ENCODE data around the gene ATF3. TPM values are rescaled to one million over a fixed set of nuclear protein-coding genes. Genes with fewer than 3 reads are reported as not detected.
A peak's percentile ranks its signal among the peaks of the same experiment; 100 is the strongest.

Gene ATF3
- total RNA-seq, 2 donors from 2014 or later = 52.5 to 58.2 TPM

DNA sequence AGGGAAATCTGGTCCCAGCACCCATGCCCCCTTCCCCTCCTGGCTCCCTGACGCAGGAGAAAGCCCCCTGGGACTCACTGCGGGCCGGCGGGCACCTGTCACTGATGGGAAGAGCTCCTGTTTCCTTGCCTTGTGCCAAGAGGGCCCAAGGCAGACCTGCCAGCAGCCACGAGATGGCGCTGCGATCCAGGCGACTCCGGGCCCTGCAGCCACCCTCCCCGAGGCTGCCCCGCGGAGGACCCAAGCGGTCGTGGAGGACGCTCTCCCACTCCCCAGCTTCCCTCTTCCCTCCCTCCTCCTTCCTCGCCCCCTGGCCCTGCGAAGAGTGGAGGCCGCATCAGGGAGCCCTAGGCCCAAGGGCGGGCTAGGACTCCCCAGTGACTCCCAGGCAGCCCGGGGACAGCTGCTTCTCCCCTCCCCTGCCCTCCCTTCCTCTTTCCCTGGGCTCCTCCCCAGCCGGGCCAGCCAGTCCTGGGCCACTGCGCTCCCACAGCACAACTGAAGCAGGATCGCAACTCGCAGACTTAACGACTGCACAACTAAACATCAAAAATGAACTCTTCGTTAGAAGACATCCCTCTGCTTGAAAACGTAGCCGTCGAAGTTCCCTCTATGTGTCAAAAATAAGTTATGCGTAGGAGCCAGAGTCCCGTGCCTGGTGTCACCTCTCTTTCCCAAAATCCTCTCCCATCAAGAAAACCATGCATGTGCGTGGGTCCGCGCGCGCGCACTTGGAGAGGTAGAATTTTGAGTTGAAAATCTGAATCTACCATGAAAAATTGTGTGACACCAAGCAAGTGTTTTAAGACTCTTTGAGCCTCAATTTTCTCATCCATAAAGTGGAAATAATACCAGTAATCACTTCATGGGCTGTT lies 56.9 kb downstream of the ATF3 start:
- intact Hi-C loops (cut with DNase I, micrococcal nuclease) = no loop called here
- ATAC-seq (peak; percentile 99), DNase-seq (peak; percentile 72 to 87)

DNA sequence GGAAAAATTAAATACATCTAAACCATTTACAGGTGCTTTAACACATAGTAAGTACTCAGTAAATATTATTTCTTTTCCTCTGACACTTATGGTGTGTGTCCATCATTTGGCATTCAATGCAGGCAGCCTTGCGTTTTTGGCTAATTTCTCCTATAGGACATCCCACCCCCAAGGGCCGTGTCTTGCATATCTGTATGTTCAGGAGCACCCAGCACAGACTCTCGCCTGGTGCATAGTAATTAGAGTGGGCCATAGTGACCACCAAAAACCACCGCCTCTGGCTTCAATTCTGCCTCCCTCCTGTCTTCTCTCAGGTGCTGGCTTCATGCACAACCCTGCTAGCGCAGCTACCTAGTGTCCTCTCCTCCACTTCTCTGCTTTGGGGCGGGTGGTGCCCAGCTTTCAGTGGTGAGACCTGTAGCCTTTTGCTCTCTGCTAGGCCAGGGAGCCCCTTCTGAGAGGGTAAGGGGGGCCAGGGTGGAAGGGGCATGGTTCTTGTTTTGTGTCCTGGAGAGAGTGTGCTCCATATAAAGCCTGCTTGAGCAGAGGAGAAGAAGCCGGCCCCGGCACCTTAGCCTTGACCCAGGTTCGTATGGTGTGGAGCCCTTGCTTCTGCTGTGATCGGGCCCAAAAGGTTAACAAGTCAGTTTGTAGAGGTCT lies 57.7 kb downstream of the ATF3 start:
- intact Hi-C loops (cut with DNase I, micrococcal nuclease) = no loop called here
- no peak for ATAC-seq
- no peak for DNase-seq

DNA sequence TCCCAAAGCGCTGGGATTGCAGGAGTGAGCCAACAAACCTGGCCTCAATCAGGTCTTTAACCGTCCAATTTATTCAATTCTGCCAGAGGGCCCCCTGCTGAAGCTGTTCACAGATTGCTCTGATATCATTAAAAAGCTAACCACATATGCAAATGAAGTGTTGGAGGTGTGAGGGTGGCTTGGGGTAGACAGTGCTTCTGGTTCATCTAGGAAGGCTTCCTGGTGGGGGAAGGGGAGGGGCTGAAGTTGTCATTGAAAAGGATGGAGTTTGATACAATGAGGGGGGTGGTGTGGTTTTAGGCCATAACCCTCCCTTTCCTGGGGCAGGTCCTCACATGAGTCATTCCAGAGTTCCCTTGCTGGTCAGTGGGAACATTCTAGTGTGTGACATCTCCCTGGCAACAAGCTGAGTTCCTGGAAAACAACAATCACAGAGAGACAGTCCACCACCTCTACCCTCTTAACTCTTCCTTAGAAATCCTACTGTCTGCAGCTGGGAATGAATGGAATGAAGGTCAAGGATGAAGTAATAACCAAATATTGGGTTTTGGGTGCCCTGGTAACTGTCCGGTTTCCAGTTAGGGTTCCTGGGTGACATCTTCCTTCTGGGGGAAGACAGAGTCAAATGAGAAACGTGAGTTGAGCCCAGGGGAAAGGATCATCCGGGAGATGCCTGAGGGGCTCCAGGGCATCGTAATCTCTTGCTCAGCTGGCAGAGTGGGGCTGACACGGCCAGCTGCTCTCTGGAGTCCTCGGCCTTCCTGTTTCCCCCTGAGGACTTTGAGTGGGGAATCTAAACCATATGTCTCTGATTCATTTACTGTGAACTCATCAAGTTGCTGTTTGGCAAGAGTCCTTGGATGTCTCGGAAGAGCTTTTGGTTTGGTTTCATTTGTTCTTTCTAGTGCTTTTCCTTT lies 58.9 kb downstream of the ATF3 start:
- intact Hi-C loops (cut with DNase I, micrococcal nuclease) = no loop called here

DNA sequence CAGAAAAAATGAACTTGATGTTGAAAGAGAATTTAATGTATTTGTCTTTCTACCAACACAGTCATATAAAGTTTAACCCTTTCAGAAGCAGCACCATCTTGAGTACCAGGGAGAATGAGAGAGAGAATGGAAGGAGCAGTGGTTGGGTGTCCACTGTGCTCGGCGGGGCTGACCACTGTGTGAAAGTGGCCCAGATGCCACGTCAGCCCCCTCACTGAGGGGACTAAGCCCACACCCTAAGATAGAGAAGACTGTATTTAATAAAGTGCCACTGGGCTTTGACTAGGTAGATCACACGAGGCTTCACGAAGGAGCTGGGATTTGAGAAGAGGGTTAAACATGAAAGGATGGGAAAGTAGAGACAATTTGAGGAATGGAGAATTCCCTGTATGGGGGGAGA lies 59.9 kb downstream of the ATF3 start:
- DNase-seq = no peak
- no peak for ATAC-seq
- intact Hi-C loops (cut with DNase I, micrococcal nuclease) = no loop called here

More for the DNA sequence above, 58.9 kb downstream of the ATF3 start:
- DNase-seq = peak in 1 of 2 donors; percentile 42
- ATAC-seq = no peak

DNA sequence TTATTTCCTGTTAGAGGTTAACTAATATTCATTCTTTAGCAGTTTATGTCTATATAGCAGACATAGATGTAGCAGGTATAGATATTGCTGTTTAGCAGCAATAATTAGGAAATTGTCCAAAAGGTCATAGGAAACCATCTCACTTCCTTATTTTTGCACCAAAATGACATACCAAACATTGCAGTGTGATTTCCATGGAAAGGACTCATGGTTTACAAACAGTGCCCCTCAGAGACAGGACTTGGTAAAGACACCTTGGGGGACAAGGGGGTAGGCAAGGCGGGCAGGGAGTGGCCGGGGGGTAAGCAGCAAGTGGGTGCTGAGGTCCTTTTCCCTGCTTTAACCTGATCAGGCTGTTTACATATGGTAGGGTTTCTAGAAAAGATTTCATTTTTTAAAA lies 60.5 kb downstream of the ATF3 start:
- ATAC-seq (no peak), DNase-seq (no peak)
- intact Hi-C loops (cut with DNase I, micrococcal nuclease) = no loop called here

DNA sequence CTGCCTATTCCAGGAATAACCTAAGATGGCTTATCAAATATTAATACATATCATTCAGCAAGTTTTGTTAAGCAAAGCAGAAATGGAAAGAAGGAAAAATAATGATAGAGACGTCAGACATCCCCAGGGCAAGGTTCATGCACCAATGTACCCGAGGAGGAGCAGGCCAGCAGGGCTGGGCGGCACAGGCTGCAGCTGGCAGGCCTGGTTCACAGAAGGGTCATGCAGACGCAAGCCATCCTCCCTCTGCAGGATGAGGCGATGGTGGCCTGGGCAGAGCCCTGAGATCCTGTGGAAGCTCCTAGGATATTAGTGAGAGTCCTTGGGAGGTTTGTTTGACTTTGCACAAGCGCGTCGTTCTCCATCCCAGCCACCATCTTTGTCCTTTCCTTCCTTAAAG lies 61.0 kb downstream of the ATF3 start:
- intact Hi-C loops (cut with DNase I, micrococcal nuclease) = no loop called here
- ATAC-seq (no peak), DNase-seq (no peak)

DNA sequence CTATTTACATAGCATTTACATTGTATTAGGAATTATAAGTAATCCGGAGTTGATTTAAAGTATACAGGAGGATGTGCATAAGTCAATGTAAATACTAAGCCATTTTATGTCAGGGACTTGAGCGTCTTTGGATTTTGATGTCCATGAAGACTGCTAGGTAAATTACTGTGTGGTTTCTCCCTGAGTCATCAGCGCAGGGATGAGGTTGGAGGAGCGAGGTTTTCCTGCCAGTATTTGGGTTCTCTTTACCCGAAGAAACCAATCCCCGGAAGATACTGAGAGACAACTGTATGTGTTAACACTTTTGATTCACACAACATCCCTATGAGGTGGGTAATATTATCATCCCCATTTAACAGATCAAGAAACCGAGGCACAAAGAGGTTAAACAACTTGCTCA lies 61.7 kb downstream of the ATF3 start:
- DNase-seq = no peak
- no peak for ATAC-seq
- intact Hi-C loops (cut with DNase I, micrococcal nuclease) = loop anchor here in 1 of 2 donors (10.0 kb wide), 1 partner anchor 114 kb away; no protein-coding TSS in a partner anchor

Other genes with a start within 250 kb of the ATF3 start
- 1 to 10 TPM; 2.8 to 2.9 TPM for gene PACC1, start 193.9 kb upstream of the ATF3 start, total RNA-seq
- 10 to 100 TPM; 26.6 to 38.7 TPM for gene NENF, start 175.8 kb upstream of the ATF3 start, total RNA-seq
- gene BATF3, start 91.1 kb downstream of the ATF3 start, total RNA-seq = 1 to 10 TPM in 1 of 2 donors, under 1 TPM in 1; 0.92 to 1.1 TPM
- gene NSL1, start 183.0 kb downstream of the ATF3 start, total RNA-seq = 10 to 100 TPM; 17.9 to 21.9 TPM
- 10 to 100 TPM; 10.3 to 10.4 TPM for gene TATDN3, start 183.1 kb downstream of the ATF3 start, total RNA-seq
- gene SPATA45, start 238.9 kb downstream of the ATF3 start, total RNA-seq = not detected
- 10 to 100 TPM; 10.9 to 14.2 TPM for gene FLVCR1, start 249.5 kb downstream of the ATF3 start, total RNA-seq